ENCODE results near the gene CCDC170.
"Not testable (repeated sequence)": the region's sequence is repeated elsewhere in the genome, so short reads cannot be mapped to it uniquely, and the experiment has no call there.

CCDC170 gene

GRCh38 chr6:151448623-151449022, 45.2 kb upstream of the CCDC170 start:
- Histone ChIP-seq H3K9me3 (ENCODE audit: low read length) (no peaks in the 10 kb centered on the region), H4K20me1 (ENCODE audit: insufficient read depth, low read length) (no peaks in the 10 kb centered on the region), H2AFZ (ENCODE audit: low read length) (no peak overlapping the region), H3K79me2 (ENCODE audit: insufficient read depth, low read length) (peaks cover 16% of the 10 kb centered on the region), H3K36me3 (ENCODE audit: insufficient read depth, low read length) (peaks cover 16% of the 10 kb centered on the region; the same call in 1 of the 2 replicates), H3K4me3 (ENCODE audit: low read depth, low read length, poor library complexity, severe bottlenecking) (no peak overlapping the region), H3K4me1 (ENCODE audit: insufficient read depth, low read length, severe bottlenecking) (peaks cover 11% of the 10 kb centered on the region), H3K9ac (ENCODE audit: low read length) (no peak overlapping the region), H3F3A (ENCODE audit: insufficient read depth, low read length) (no peaks in the 10 kb centered on the region), H3K27ac (ENCODE audit: low read depth, low read length, poor library complexity, severe bottlenecking) (no peak overlapping the region), H3K9me2 (ENCODE audit: low read depth, low read length) (no peaks in the 10 kb centered on the region), H3K4me2 (ENCODE audit: low read length) (no peak overlapping the region), H3K27me3 (ENCODE audit: insufficient read depth, low read length) (no peaks in the 10 kb centered on the region)
- no peak for TF ChIP-seq CTCF (IDR thresholded peaks at IDR 0.05; ENCODE audit: low read length)
- no peak for TF ChIP-seq EZH2 (IDR thresholded peaks at IDR 0.05; ENCODE audit: borderline replicate concordance, low read length)

GRCh38 chr6:151450928-151451327, 42.9 kb upstream of the CCDC170 start:
- H4K20me1 ChIP-seq (ENCODE audit: insufficient read depth, low read length); H2AFZ ChIP-seq (ENCODE audit: low read length); H3K36me3 ChIP-seq (ENCODE audit: insufficient read depth, low read length); H3K27me3 ChIP-seq (ENCODE audit: insufficient read depth, low read length); H3K9me2 ChIP-seq (ENCODE audit: low read depth, low read length); H3K9me3 ChIP-seq (ENCODE audit: low read length); H3K27ac ChIP-seq (ENCODE audit: low read depth, low read length, poor library complexity, severe bottlenecking); H3F3A ChIP-seq (ENCODE audit: insufficient read depth, low read length): not testable (repeated sequence)
- peak overlapping the region; percentile 80 for H3K9ac ChIP-seq (ENCODE audit: low read length)
- H3K4me2 ChIP-seq (ENCODE audit: low read length), result peak overlapping the region; percentile 98
- peaks cover 29% of the 10 kb centered on the region for H3K4me1 ChIP-seq (ENCODE audit: insufficient read depth, low read length, severe bottlenecking)
- peaks cover 28% of the 10 kb centered on the region for H3K79me2 ChIP-seq (ENCODE audit: insufficient read depth, low read length)
- H3K4me3 ChIP-seq (ENCODE audit: low read depth, low read length, poor library complexity, severe bottlenecking), result peak overlapping the region; percentile 79

GRCh38 chr6:151451417-151451949, 42.3 kb upstream of the CCDC170 start:
- H3K27ac ChIP-seq (ENCODE audit: low read depth, low read length, poor library complexity, severe bottlenecking), result peak overlapping the region; percentile 0
- H3K9me2 ChIP-seq (ENCODE audit: low read depth, low read length), result no peaks in the 10 kb centered on the region
- no peaks in the 10 kb centered on the region for H3F3A ChIP-seq (ENCODE audit: insufficient read depth, low read length)
- peak overlapping the region; percentile 79 for H3K4me3 ChIP-seq (ENCODE audit: low read depth, low read length, poor library complexity, severe bottlenecking)
- no peak overlapping the region for H2AFZ ChIP-seq (ENCODE audit: low read length)
- H3K27me3 ChIP-seq (ENCODE audit: insufficient read depth, low read length), result no peaks in the 10 kb centered on the region
- H3K4me2 ChIP-seq (ENCODE audit: low read length), result peak overlapping the region; percentile 98
- no peaks in the 10 kb centered on the region for H4K20me1 ChIP-seq (ENCODE audit: insufficient read depth, low read length)
- peaks cover 28% of the 10 kb centered on the region for H3K79me2 ChIP-seq (ENCODE audit: insufficient read depth, low read length)
- H3K4me1 ChIP-seq (ENCODE audit: insufficient read depth, low read length, severe bottlenecking), result peaks cover 35% of the 10 kb centered on the region
- peak overlapping the region; percentile 80 for H3K9ac ChIP-seq (ENCODE audit: low read length)
- no peaks in the 10 kb centered on the region for H3K9me3 ChIP-seq (ENCODE audit: low read length)
- no peaks in the 10 kb centered on the region for H3K36me3 ChIP-seq (ENCODE audit: insufficient read depth, low read length)
- no peak for TF ChIP-seq EZH2 (IDR thresholded peaks at IDR 0.05; ENCODE audit: borderline replicate concordance, low read length)
- no peak for TF ChIP-seq CTCF (IDR thresholded peaks at IDR 0.05; ENCODE audit: low read length)
